Astrocyte of the spinal cord (primary cell): ENCODE data around the gene FFAR3.

Source experiments
- DNase-seq: peaks from one replicate; pipeline ENCODE4 v3.0.0; 2011; ENCODE audit warnings: low read depth, low spot score
- H3K4me3 ChIP-seq: 2 replicates; pipeline ENCODE4 v1.5.1; 2011; ENCODE audit warnings: low read depth, mild to moderate bottlenecking, low read length, moderate library complexity
- in situ Hi-C: cut with HindIII; loops from 2 replicates; pipeline ENCODE4 v1.10.0; 2017; ENCODE audit warnings: low sequenced_read_pairs
- TF ChIP-seq, protein P1 (sequence below): IDR thresholded peaks from 2 replicates; pipeline ENCODE4 v1.5.1; 2012; ENCODE audit warnings: low read depth, mild to moderate bottlenecking, low read length, inconsistent platforms

Gene FFAR3

GRCh38 chr19:35344511-35345031 is 13.7 kb upstream of the FFAR3 start:
- in situ Hi-C loops = no loop called here
- TF ChIP-seq, protein P1, sequence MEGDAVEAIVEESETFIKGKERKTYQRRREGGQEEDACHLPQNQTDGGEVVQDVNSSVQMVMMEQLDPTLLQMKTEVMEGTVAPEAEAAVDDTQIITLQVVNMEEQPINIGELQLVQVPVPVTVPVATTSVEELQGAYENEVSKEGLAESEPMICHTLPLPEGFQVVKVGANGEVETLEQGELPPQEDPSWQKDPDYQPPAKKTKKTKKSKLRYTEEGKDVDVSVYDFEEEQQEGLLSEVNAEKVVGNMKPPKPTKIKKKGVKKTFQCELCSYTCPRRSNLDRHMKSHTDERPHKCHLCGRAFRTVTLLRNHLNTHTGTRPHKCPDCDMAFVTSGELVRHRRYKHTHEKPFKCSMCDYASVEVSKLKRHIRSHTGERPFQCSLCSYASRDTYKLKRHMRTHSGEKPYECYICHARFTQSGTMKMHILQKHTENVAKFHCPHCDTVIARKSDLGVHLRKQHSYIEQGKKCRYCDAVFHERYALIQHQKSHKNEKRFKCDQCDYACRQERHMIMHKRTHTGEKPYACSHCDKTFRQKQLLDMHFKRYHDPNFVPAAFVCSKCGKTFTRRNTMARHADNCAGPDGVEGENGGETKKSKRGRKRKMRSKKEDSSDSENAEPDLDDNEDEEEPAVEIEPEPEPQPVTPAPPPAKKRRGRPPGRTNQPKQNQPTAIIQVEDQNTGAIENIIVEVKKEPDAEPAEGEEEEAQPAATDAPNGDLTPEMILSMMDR = no peak
- H3K4me3 ChIP-seq = no peak overlapping the region
- DNase-seq = no peak

DNA sequence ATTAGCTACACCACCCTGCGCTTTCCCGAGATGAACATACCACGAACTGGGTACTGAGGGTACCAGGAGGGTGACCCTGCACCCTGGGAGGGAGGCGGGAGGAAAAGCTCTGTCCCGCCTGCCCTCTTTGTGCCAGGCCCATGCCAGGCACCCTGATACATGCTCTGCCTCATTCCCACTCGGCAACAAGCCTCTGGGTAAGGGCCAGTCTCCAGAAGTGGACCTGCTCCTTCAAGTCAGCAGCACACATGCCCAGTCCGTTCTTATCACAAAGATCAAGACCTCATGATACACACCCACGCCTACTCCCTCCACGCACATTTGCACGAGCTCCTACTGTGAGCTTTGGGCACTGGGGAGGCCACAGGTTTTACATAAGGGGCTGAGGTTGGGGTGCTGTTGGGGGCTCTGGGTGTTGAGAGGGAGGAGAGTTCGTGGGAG is 12.6 kb upstream of the FFAR3 start:
- TF ChIP-seq, protein P1 = no peak
- in situ Hi-C loops = no loop called here
- no peak for DNase-seq
- no peak overlapping the region for H3K4me3 ChIP-seq

- no peak for DNase-seq
These were observed 11.8 kb upstream of the FFAR3 start for GRCh38 chr19:35346193-35347052.

DNA sequence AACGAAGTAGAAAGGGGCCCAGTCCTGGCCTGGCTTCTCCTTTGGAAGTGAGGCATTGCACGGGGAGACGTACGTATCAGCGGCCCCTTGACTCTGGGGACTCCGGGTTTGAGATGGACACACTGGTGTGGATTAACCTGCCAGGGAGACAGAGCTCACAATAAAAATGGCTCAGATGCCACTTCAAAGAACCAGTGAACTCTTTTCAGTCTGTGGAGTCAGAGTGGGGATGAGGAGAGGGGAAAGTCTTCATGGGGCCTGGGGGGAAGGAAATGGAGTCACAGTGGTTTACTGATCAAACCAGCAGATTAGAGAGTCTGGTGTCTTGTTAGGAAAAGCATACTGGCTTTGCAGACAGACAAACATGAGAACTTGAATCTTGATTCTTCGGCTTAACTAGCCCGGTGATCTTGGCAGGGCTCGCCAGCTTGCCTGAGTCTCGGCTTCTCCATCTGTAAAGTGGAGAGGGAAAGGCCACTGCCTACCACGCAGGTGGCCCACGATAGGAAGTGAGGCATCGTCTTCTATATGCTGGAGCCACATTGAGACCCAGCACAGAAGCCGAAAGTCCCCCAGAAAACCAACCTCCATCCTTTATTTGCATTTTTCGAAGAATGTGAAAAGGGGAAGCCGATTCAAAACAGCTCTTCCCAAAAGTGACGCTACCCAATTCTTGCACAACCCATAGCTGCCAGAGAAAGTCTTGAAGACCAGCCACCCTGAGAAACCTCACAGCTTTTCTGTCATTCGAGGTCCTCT is 10.9 kb upstream of the FFAR3 start, which contains the start of gene FFAR1:
FFAR1 (plus strand) TSS at position 732 of the 759 bp plus-strand sequence. CDS start 3,650 bp downstream, outside the sequence.
- in situ Hi-C loops = no loop called here
- TF ChIP-seq, protein P1 = no peak
- no peak for DNase-seq
- H3K4me3 ChIP-seq = no peak within 1 kb of the TSS

More at GRCh38 chr19:35346193-35347052, 11.8 kb upstream of the FFAR3 start:
- in situ Hi-C loops = no loop called here
- H3K4me3 ChIP-seq = no peak overlapping the region
- TF ChIP-seq, protein P1 = no peak

GRCh38 chr19:35347930-35348298 is 10.3 kb upstream of the FFAR3 start:
- no peak overlapping the region for H3K4me3 ChIP-seq
- in situ Hi-C loops = no loop called here
- no peak for DNase-seq
- TF ChIP-seq, protein P1 = no peak

- H3K4me3 ChIP-seq = no peak overlapping the region
- in situ Hi-C loops = no loop called here
- TF ChIP-seq, protein P1 = no peak
- DNase-seq = no peak
These were observed 9.2 kb upstream of the FFAR3 start for GRCh38 chr19:35348911-35349611.
